K562 (cell line): Measurements from ENCODE around the gene LST1. TPM values are rescaled to one million over a fixed set of nuclear protein-coding genes. Genes with fewer than 3 reads are reported as not detected.

Experiments
- ATF7 ChIP-seq: fragments of 450-650 bp; IDR thresholded peaks from 2 replicates; pipeline ENCODE4 v1.7.1; 2014; ENCODE audit warnings: mild to moderate bottlenecking, moderate library complexity
- CHD1 ChIP-seq: fragments of 200-600 bp; sonication (generic); IDR thresholded peaks from one replicate; pipeline ENCODE4 v1.6.1; 2012; ENCODE audit warnings: mild to moderate bottlenecking, moderate library complexity, low read length, inconsistent platforms
- CHD4 ChIP-seq: fragments of 200-600 bp; sonication (generic); IDR thresholded peaks from 3 replicates; pipeline ENCODE4 v1.6.1; 2012; ENCODE audit warnings: low read depth, mild to moderate bottlenecking, mixed read lengths, low read length, inconsistent platforms; ENCODE audit not compliant: insufficient read depth, insufficient replicate concordance, poor library complexity, severe bottlenecking
- CREB3 ChIP-seq: fragments of 450-650 bp; conservative IDR thresholded peaks from 2 replicates; pipeline ENCODE4 v1.6.1; 2016; ENCODE audit warnings: missing genetic modification characterization, low read depth, mild to moderate bottlenecking, missing compliant biosample characterization, moderate library complexity
- CREB5 ChIP-seq: fragments of 250-450 bp; sonication (Bioruptor Pico); IDR thresholded peaks from 2 replicates; pipeline ENCODE4 v1.5.0; 2020; ENCODE audit warnings: mild to moderate bottlenecking
- CXXC5 ChIP-seq: fragments of 250-450 bp; sonication (Bioruptor Pico); IDR thresholded peaks from 2 replicates; pipeline ENCODE4 v1.8.0; 2022; ENCODE audit warnings: inconsistent platforms, mild to moderate bottlenecking, moderate library complexity
- HCFC1 ChIP-seq: IDR thresholded peaks from 2 replicates; pipeline ENCODE4 v1.6.1; 2012; ENCODE audit warnings: low read depth, low read length, improper control_type of control experiment
- HINFP ChIP-seq: fragments of 450-650 bp; conservative IDR thresholded peaks from 2 replicates; pipeline ENCODE4 v1.6.1; 2016; ENCODE audit warnings: missing genetic modification characterization, low read depth, mild to moderate bottlenecking, control low read depth, missing compliant biosample characterization
- IRF9 ChIP-seq: fragments of 450-650 bp; IDR thresholded peaks from 2 replicates; pipeline ENCODE4 v1.6.1; 2016; ENCODE audit warnings: missing biosample characterization, missing genetic modification characterization
- JUN ChIP-seq, 2 experiments: sonication (generic) in 1 of 2; formaldehyde crosslinking in 1 of 2; IDR thresholded peaks; 2 replicates each; pipeline versions ENCODE4 v1.6.1 to v1.8.0; 2012 to 2022; ENCODE audit warnings: borderline replicate concordance in 2 of 2, mild to moderate bottlenecking in 2 of 2, improper control_type of control experiment in 1 of 2, low read depth in 1 of 2, low read length in 1 of 2, missing genetic modification reagents in 1 of 2
- JUNB ChIP-seq: fragments of 450-650 bp; formaldehyde crosslinking; conservative IDR thresholded peaks from 2 replicates; pipeline ENCODE4 v1.4.0; 2020; ENCODE audit warnings: mild to moderate bottlenecking
- KLF6 ChIP-seq: fragments of 250-450 bp; sonication (Bioruptor Pico); IDR thresholded peaks from 2 replicates; pipeline ENCODE4 v1.4.0; 2020; ENCODE audit warnings: mild to moderate bottlenecking, moderate library complexity, borderline replicate concordance
- MXD1 ChIP-seq: fragments of 250-450 bp; sonication (Bioruptor Pico); IDR thresholded peaks from 2 replicates; pipeline ENCODE4 v1.8.0; 2021; ENCODE audit warnings: borderline replicate concordance, mild to moderate bottlenecking, moderate library complexity; ENCODE audit not compliant: poor library complexity, severe bottlenecking
- NR3C1 ChIP-seq: sonication (generic); formaldehyde crosslinking; IDR thresholded peaks from 2 replicates; pipeline ENCODE4 v1.8.1; 2022; ENCODE audit warnings: missing genetic modification reagents
- PHTF2 ChIP-seq: fragments of 250-450 bp; sonication (Bioruptor Pico); IDR thresholded peaks from 2 replicates; pipeline ENCODE4 v1.5.0; 2021; ENCODE audit warnings: mild to moderate bottlenecking
- SIRT6 ChIP-seq: IDR thresholded peaks from one replicate; pipeline ENCODE4 v1.6.1; 2012; ENCODE audit warnings: low read depth, mild to moderate bottlenecking, control low read depth, inconsistent platforms, low read length, moderate library complexity
- SMARCC2 ChIP-seq: fragments of 450-650 bp; IDR thresholded peaks from 2 replicates; pipeline ENCODE4 v1.6.1; 2017; ENCODE audit warnings: antibody characterized with exemption, moderate library complexity, mild to moderate bottlenecking, low read depth
- SREBF1 ChIP-seq: fragments of 150-350 bp; IDR thresholded peaks from 2 replicates; pipeline ENCODE4 v1.6.1; 2014; ENCODE audit warnings: antibody characterized with exemption, low read depth, low read length, borderline replicate concordance
- ZNF24 ChIP-seq: fragments of 450-650 bp; IDR thresholded peaks from 2 replicates; pipeline ENCODE4 v1.6.1; 2016
- ZNF324 ChIP-seq: fragments of 250-450 bp; sonication (Bioruptor Pico); IDR thresholded peaks from 2 replicates; pipeline ENCODE4 v1.4.0; 2020; ENCODE audit warnings: mild to moderate bottlenecking
- ZNF507 ChIP-seq: conservative IDR thresholded peaks from 2 replicates; pipeline ENCODE4 v1.6.1; 2017; ENCODE audit warnings: missing genetic modification characterization, missing compliant biosample characterization
- ZNF76 ChIP-seq: fragments of 250-450 bp; sonication (Bioruptor Pico); IDR thresholded peaks from 2 replicates; pipeline ENCODE4 v1.4.0; 2020; ENCODE audit warnings: mild to moderate bottlenecking, moderate library complexity, borderline replicate concordance
- ZNF780A ChIP-seq: fragments of 250-450 bp; sonication (Bioruptor Pico); IDR thresholded peaks from 2 replicates; pipeline ENCODE4 v1.5.0; 2021; ENCODE audit warnings: mild to moderate bottlenecking
- polyA plus RNA-seq, 8 experiments: library from polyadenylated mRNA; depleted of rRNA in 4 of 8; stranded (reverse) in 5 of 8; unstranded in 3 of 8; fragments of >200 nt; fragmentation: Nextera tagmentation in 2 of 8; fragmentation: Illumina TruSeq in 1 of 8; extraction: Ambion mirVana in 2 of 8; extraction: Trizol in 1 of 8; gene quantifications; 2 replicates each; pipeline versions ENCODE4 v1.2.1 to v1.2.3, GENCODE V29; 2011 to 2014; ENCODE audit warnings: inconsistent platforms in 1 of 8, missing spikeins in 1 of 8
- total RNA-seq, 7 experiments: library from RNA; depleted of rRNA in 6 of 7; stranded (reverse); fragments of >200 nt in 6 of 7; fragmentation: Illumina TruSeq in 2 of 7; extraction: Trizol in 2 of 7; gene quantifications; 2 replicates each; pipeline versions ENCODE4 v1.2.1 to v1.2.3, GENCODE V29; 2011 to 2021; ENCODE audit warnings: low replicate concordance in 1 of 7

The LST1 gene
- total and polyA plus RNA-seq, 9 of the 15 experiments (the other 6 are each of a cell fraction or from before 2014, with no cell fraction given), result 0.82 to 7.8 (median 1.7) TPM

GRCh38 chr6:31585491-31585890 is 586 bp upstream of the LST1 start (continued):
- TF ChIP-seq HINFP (tag), result no peak
- no peak for TF ChIP-seq MXD1 (CRISPR knock-in tag)
- TF ChIP-seq ATF7, result no peak
- TF ChIP-seq ZNF507, result no peak
- no peak for TF ChIP-seq CREB3 (tag)
- TF ChIP-seq SIRT6, result no peak
- TF ChIP-seq HCFC1, result no peak
- TF ChIP-seq PHTF2 (CRISPR knock-in tag), result 0 out of 2 replicates have a peak, but pooled peaks have one; percentile 23
- no peak for TF ChIP-seq IRF9 (tag)
- TF ChIP-seq CREB5, result no peak
- TF ChIP-seq ZNF324 (CRISPR knock-in tag), result no peak
- TF ChIP-seq ZNF76 (CRISPR knock-in tag), result no peak
- TF ChIP-seq SMARCC2, result no peak
- no peak for TF ChIP-seq JUNB (CRISPR knock-in tag)
- TF ChIP-seq ZNF780A, result no peak
- TF ChIP-seq CXXC5 (CRISPR knock-in tag), result no peak
- TF ChIP-seq CHD1, result no peak
- TF ChIP-seq JUN (IDR thresholded peaks at IDR 0.05; ENCODE audit: borderline replicate concordance, low read depth, low read length), result no peak
- TF ChIP-seq JUN (CRISPR knock-in tag; IDR thresholded peaks at IDR 0.05; ENCODE audit: borderline replicate concordance), result no peak
- TF ChIP-seq NR3C1 (CRISPR knock-in tag), result no peak
- no peak for TF ChIP-seq KLF6 (CRISPR knock-in tag)
- TF ChIP-seq SREBF1, result no peak
- TF ChIP-seq CHD4, result peak; percentile 24
- TF ChIP-seq ZNF24, result no peak
